Measurements from ENCODE around the gene CASKIN1. TPM values are rescaled to one million over a fixed set of nuclear protein-coding genes. Genes with fewer than 3 reads are reported as not detected.
A peak's percentile ranks its signal among the peaks of the same experiment; 100 is the strongest.

The CASKIN1 gene
- total RNA-seq, 1 experiment from 2014 or later = 7.9 TPM

- Mint-ChIP-seq H3K4me1 (peaks cover 13 to 18% of the 10 kb centered on the region in 2 experiments), H3K4me3 (peak overlapping the region; percentile 77 to 86), H3K36me3 (ENCODE audit: insufficient read depth in 1 of 3, low read depth in 3 of 3) (peaks cover 11 to 38% (median 33%) of the 10 kb centered on the region in 3 experiments; a peak in 6 of 7 replicates), H3K27ac (peak overlapping the region in 2 of 3 experiments; percentile 19 to 61; a peak in 2 of 7 replicates), H3K27me3 (ENCODE audit: low read depth) (no peaks in the 10 kb centered on the region; the same call in 1 of the 2 replicates), H3K9me3 (no peaks in the 10 kb centered on the region)
- H2BK5ac ChIP-seq (ENCODE audit: insufficient read length, low read length) = no peak overlapping the region
- no peak overlapping the region for H2AFZ ChIP-seq (ENCODE audit: low read length)
- no peak for DNase-seq
- H2AK5ac ChIP-seq (ENCODE audit: insufficient read length, low read length) = no peak overlapping the region
- no peak overlapping the region for H4K8ac ChIP-seq (replicated peaks; ENCODE audit: insufficient read length, low read depth, low read length)
- TF ChIP-seq CTCF (conservative IDR thresholded peaks at IDR 0.05) = no peak
- H4K5ac ChIP-seq (ENCODE audit: insufficient read length, low read depth, low read length) = no peak overlapping the region
- no peak overlapping the region for H4K91ac ChIP-seq (ENCODE audit: insufficient read length, low read depth, low read length)
- no peak overlapping the region for H3K9ac ChIP-seq (ENCODE audit: extremely low read depth, insufficient read length, low read length)
- no peak overlapping the region for H3K4ac ChIP-seq (ENCODE audit: low read depth, low read length)
- no peak overlapping the region for H3K56ac ChIP-seq (ENCODE audit: insufficient read length, low read depth, low read length)
- no peak overlapping the region for H2BK15ac ChIP-seq (ENCODE audit: low read depth, low read length)
- H4K20me1 ChIP-seq (ENCODE audit: control insufficient read depth, insufficient read depth, insufficient read length) = no peaks in the 10 kb centered on the region
- no peaks in the 10 kb centered on the region for H3K27me3 ChIP-seq (ENCODE audit: insufficient read depth, low read length)
- no peak overlapping the region for H3K18ac ChIP-seq (ENCODE audit: insufficient read length, low read depth, low read length)
- no peaks in the 10 kb centered on the region for H3K4me1 ChIP-seq (ENCODE audit: insufficient read depth, low read length)
- H3K79me1 ChIP-seq (ENCODE audit: insufficient read depth, low read depth, low read length, poor library complexity, severe bottlenecking) = peaks cover 6% of the 10 kb centered on the region
- H3K27ac ChIP-seq (ENCODE audit: insufficient read length, low read depth, low read length) = no peak overlapping the region
- peaks cover 6% of the 10 kb centered on the region; the same call in 1 of the 2 replicates for H3K79me2 ChIP-seq (ENCODE audit: insufficient read depth, low read length)
- H2BK12ac ChIP-seq (ENCODE audit: insufficient read length, low read depth, low read length) = no peak overlapping the region
- no peak overlapping the region for H3K14ac ChIP-seq (ENCODE audit: insufficient read depth, low read length)
- H3K9me3 ChIP-seq (ENCODE audit: control insufficient read depth, low read depth, low read length) = no peaks in the 10 kb centered on the region
- H2BK20ac ChIP-seq (ENCODE audit: low read depth, low read length, poor library complexity, severe bottlenecking) = no peak overlapping the region
- peaks cover 8% of the 10 kb centered on the region for H3K23me2 ChIP-seq (ENCODE audit: insufficient read length, low read depth, low read length, poor library complexity, severe bottlenecking)
- WGBS (ENCODE audit: extremely low coverage, insufficient read length, low lambda C conversion rate) = no CpG with 5 or more reads among the region's 19 CpGs
- H2BK120ac ChIP-seq (ENCODE audit: low read depth, low read length, poor library complexity, severe bottlenecking) = no peak overlapping the region
- peak overlapping the region; percentile 75 for H3K4me2 ChIP-seq (ENCODE audit: insufficient read depth, insufficient read length, low read length)
- no peak overlapping the region for H3T11ph ChIP-seq (ENCODE audit: low read length)
- no peak overlapping the region for H3K23ac ChIP-seq (ENCODE audit: insufficient read length, low read depth, low read length)
Observed at GRCh38 chr16:2212362-2213324, 16.2 kb upstream of the CASKIN1 start.

Data from H9 (cell line).